ENCODE data around the gene TBX18. TPM values are rescaled to one million over a fixed set of nuclear protein-coding genes. Genes with fewer than 3 reads are reported as not detected.

The TBX18 gene
- total and polyA plus RNA-seq, 9 of the 15 experiments (the other 6 are each of a cell fraction or from before 2014, with no cell fraction given) = 4.0 to 36.1 (median 20.7) TPM

- TF ChIP-seq AFF4 (CRISPR knock-in tag; IDR thresholded peaks at IDR 0.05) (no peak), FOXA1 (IDR thresholded peaks at IDR 0.05; ENCODE audit: borderline replicate concordance) (no peak), ZBTB8A (IDR thresholded peaks at IDR 0.05; ENCODE audit: partially characterized antibody) (no peak), KLF16 (IDR thresholded peaks at IDR 0.05) (no peak), ZNF133 (CRISPR knock-in tag; IDR thresholded peaks at IDR 0.05) (no peak), CREBBP (IDR thresholded peaks at IDR 0.05; ENCODE audit: low read depth, low read length) (no peak), ZBTB12 (CRISPR knock-in tag; IDR thresholded peaks at IDR 0.05) (no peak), ZBTB34 (CRISPR knock-in tag; IDR thresholded peaks at IDR 0.05) (no peak), GMEB1 (CRISPR knock-in tag; IDR thresholded peaks at IDR 0.05) (no peak), E2F4 (CRISPR knock-in tag; IDR thresholded peaks at IDR 0.05; ENCODE audit: low read depth) (no peak), MECOM (CRISPR knock-in tag; IDR thresholded peaks at IDR 0.05) (no peak), SFPQ (IDR thresholded peaks at IDR 0.05; ENCODE audit: low read depth, low read length) (no peak), CCNT2 (IDR thresholded peaks at IDR 0.05; ENCODE audit: borderline replicate concordance, extremely low read depth, insufficient read length, low read depth, low read length) (peak; percentile 82)
Measured at GRCh38 chr6:84763003-84763885, 1.2 kb downstream of the TBX18 start (continued).
